HG02763 (cell line): ENCODE data around the gene SPATA17.

Experiments
- ATAC-seq: cut with Tn5 transposase; IDR thresholded peaks from one replicate; pipeline ENCODE4 v1.9.1; 2021; ENCODE audit warnings: mild to moderate bottlenecking, moderate library complexity; ENCODE audit not compliant: unreplicated experiment

The SPATA17 gene

DNA sequence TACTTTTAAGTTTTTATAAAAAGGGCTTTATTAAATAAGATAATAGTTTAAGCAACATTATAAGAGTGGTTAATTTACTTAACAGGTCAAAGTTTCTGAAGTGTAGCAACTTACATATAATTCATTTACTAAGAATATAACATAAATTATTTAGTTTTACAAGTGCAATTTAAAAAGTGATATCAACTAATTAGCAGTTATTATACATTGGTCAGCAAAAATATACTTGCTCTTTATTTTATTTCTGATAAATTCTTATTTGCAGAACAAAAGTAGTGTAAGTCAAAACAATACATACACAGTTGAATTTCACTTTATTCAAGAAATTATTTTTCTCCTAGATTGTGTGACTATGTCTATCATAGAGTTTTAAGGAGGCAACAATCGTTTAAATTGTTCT lies 215.6 kb downstream of the SPATA17 start:
- ATAC-seq, result no peak

DNA sequence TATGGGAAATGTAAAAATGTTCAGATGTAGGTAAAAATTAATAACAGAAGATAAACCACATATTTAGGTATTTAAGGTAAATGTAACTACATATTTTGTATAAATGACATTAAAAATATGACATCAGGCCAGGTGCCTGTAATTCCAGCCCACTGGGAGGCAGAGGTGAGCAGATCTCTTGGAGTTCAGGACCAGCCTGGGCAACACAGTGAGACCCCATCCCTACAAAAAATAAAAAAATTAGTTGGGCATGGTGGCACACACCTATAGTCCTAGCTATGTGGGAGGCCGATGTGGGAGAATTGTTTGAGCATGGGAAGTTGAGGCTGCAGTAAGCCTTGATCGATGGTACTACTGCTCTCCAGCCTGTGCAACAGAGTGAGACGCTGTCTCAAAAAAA lies 216.5 kb downstream of the SPATA17 start:
- ATAC-seq, result no peak

- ATAC-seq, result no peak
Observed at GRCh38 chr1:217856342-217857034, 225.3 kb downstream of the SPATA17 start.

GRCh38 chr1:217857061-217857460 lies 225.9 kb downstream of the SPATA17 start:
- no peak for ATAC-seq

DNA sequence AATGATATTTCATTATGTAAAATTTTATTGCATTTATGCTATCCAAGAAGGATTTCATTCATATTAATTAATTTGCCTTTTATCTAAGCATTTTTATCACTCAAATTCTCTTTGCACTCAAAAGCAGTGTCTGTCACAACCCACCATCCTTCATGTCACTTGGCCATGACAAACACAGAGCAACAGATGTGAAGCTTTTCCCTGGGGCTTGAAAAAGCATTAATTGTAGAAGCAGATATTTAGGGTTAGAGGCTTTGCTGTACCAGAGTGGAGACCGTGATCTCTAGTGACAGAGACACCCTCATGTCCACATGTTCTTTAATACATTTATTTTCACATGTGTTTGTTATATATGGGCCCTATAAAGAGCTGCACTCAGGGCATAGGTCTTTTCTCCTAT lies 230.5 kb downstream of the SPATA17 start:
- ATAC-seq, result no peak

DNA sequence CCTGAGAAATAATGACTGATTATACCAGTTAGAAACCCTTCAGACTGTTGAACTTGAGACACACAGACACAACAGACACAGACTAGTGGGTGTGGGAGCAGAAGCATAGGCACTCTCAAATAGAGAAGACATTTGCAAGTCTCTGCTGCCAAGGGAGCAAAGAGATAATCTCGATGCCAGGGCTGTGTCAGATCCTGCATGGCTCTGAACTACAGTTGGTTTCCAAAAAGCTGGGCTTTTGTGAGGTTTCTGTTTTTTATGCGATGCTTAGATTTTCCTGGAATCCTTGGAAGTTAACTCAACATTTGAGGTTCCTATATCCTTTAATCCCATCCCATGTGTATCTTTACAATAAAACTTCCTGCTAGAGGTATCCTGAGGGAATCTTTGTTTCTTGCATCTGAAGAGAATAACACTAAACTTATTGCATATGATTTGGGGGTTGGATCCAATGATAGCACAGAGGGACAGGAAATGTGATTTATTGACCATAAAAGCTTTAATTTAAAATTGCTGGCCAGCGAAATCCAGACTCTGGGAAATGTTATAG lies 236.4 kb downstream of the SPATA17 start:
- no peak for ATAC-seq

GRCh38 chr1:217871955-217872354 lies 240.8 kb downstream of the SPATA17 start:
- ATAC-seq, result no peak

DNA sequence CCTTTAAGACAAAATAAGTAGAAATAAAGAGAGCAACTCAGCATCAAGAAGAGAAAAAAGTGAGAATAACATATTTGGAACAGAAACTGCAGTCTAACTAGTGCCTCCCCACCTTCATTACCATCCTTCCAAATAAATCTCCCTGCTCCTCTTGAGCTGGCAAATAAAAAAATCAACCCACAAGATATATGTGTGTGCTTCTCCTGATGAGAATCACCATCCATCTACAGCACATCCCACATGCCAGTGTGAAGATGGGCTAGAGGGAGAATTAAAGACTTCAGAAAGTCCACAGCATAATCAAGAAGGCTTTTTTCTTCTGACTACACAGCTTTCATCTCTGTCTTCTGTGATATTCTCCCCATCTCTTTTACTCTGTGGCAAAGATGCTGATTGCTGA lies 244.1 kb downstream of the SPATA17 start:
- no peak for ATAC-seq

DNA sequence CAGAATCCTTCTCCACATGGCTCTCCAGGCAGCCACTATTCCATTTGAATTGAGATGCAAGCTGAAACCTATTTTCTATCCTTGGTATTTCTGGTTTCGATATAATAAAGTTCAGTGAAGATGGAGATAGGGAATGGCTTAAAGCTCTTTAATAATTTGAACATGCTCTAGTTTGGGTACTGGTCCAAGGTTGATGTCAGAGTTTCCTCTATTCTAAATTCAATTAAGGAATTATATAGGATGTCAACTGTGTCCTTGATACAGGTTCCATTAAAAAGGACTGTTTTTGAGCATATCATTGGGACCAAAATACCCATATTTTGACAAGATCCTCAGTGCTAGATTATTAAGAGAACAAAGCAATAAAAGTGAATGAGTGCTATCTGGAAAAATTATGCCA lies 245.3 kb downstream of the SPATA17 start:
- ATAC-seq, result no peak

- no peak for ATAC-seq
Observed at GRCh38 chr1:217876896-217877295, 245.8 kb downstream of the SPATA17 start.

DNA sequence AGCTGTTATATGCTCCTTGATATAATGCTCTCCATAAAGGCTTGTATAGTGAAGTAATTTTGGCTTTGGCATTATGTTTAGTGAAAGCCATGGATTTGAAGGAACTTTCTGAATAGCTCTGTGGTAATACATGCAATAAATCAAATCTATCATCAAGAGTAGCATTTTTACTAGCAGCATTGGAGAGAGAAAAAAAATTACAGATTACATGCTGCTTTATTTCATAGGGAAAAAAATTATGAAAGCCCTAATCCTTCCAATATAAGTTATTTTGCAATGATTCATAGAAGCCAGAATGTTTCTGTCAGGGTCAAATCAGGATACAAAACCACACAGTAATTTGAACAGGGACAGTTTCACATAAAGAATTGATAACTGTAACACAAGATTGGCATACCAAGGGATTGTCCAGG lies 250.0 kb downstream of the SPATA17 start:
- no peak for ATAC-seq

DNA sequence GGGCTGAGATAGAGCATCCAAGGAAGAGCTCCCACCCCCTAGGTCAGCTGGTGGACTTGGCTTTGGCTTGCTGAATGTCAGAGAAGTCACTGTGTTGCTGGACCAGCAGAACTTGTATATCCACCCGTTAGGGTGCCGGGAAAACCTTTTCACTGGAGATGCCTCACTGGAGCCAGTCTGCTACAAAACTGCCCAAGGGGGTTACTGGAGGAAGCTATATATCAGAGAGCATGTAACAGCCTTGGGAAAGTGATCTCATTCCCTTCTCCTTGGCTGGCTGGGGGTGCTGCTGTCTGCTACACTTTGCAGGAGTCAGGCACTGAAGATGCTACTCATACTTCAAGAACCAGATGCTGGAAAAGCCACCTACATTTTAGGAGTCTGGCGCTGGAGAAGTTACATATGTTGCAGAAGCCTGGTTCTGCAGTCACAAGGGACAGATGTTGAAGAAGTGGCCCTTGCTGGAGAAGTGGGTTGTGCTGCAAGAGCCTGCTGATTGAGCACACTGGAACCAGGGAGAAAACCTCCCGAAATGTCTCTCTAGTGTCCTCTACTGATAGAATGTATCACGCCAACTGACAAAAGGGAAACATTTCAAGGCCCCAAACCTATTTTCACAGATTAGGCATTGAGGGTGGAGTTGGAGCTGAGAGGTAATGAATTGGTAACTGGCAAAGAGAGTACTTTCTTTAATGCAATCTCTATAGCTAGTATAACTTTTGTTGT lies 250.6 kb downstream of the SPATA17 start:
- no peak for ATAC-seq

GRCh38 chr1:217885181-217885580 lies 254.0 kb downstream of the SPATA17 start:
- ATAC-seq, result no peak

GRCh38 chr1:217888328-217888727 lies 257.2 kb downstream of the SPATA17 start:
- ATAC-seq, result no peak

DNA sequence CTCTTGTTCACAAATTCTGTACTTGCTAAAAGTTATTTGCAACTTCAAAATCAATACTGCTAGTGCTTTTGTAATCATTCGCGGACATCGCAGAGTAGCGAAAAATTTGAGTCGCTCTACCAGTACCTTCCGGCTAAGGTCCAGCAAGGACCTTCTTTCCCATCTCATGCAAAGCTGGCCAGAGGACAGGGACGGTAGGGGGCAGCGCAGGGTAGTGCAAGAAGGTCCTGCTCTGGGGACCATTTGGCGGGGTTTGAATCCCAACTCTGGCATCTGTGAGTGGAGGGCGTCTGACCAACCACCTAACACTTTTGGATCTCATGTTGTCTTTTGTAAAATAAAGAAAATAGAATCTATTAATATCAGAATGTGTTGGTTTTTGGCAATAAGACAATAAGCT lies 258.3 kb downstream of the SPATA17 start:
- ATAC-seq, result no peak

DNA sequence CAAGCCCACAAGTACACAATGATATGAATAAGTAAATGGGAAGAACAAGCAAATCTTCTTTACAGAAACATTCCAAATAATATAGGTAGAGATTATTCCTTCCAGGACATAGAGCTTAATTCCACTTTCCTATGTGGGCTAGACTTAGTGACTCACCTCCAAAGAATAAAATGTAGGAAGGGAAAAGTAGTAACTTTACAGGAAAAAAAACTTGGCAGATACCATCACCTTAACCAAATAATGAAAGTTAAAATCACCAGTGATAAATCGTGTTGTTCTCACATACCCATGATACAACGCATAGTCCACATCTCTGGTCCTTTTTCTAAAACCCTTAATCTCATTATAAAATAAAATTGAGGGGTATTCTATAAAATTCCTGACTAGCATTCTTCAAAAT lies 260.8 kb downstream of the SPATA17 start:
- ATAC-seq, result no peak

DNA sequence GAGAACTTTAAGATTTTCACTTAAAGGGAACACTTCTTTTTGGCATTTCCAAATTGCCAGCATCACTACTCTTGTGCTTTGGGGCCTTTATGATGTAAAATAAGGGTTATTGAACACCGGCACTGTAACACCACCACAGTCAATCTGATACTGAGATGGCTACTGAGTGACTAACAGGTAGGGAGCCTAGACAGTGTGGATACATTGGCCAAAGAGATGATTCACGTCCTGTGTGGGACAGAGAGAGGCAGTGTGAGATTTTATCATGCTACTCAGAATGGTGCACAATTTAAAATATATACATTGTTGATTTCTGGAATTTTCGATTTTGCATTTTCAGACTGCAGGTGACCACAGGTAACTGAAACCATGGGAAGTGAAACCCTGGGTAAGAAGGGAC lies 261.6 kb downstream of the SPATA17 start:
- no peak for ATAC-seq

- no peak for ATAC-seq
Observed at GRCh38 chr1:217895841-217896240, 264.7 kb downstream of the SPATA17 start.

GRCh38 chr1:217896490-217896889 lies 265.3 kb downstream of the SPATA17 start:
- no peak for ATAC-seq

GRCh38 chr1:217897100-217897499 lies 266.0 kb downstream of the SPATA17 start:
- ATAC-seq, result no peak

DNA sequence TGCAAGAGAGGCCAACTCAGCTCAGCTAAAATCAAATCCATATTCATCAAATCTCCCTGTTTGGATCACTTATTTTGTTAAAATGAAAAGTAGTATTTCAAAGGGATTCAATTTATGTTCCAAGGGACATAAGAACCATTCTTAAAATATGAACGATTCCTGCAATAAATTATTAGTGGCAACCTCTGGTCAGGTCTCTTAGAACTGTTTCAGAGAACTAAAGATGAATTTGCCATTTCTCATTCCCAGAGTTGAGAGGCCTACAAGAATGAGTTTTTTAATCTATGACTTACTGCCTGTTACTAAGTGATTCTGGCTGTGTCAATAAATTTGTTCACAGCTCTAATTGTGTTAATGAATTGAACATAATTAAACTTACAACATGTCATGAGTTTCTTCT lies 268.5 kb downstream of the SPATA17 start:
- ATAC-seq, result no peak

GRCh38 chr1:217907504-217907903 lies 276.4 kb downstream of the SPATA17 start:
- no peak for ATAC-seq
